KOPT-K1 (cell line): ENCODE measurements around the gene DDX50.
A peak's percentile ranks its signal among the peaks of the same experiment; 100 is the strongest.
"Not testable (repeated sequence)": the region's sequence is repeated elsewhere in the genome, so short reads cannot be mapped to it uniquely, and the experiment has no call there.

Experiments
- H3K27ac ChIP-seq: fragments of 200-600 bp; sonication (generic); 2 replicates; pipeline ENCODE4 v1.5.1; 2016; ENCODE audit warnings: antibody characterized with exemption, mild to moderate bottlenecking, low read depth, low read length; ENCODE audit not compliant: poor library complexity, severe bottlenecking
- H3K36me3 ChIP-seq: fragments of 200-600 bp; sonication (generic); 2 replicates; pipeline ENCODE4 v1.5.1; 2017; ENCODE audit warnings: antibody characterized with exemption, mild to moderate bottlenecking, low read length, moderate library complexity; ENCODE audit not compliant: insufficient read depth
- H3K9me3 ChIP-seq: fragments of 200-600 bp; sonication (generic); 2 replicates; pipeline ENCODE4 v1.5.1; 2017; ENCODE audit warnings: antibody characterized with exemption, low read length, mild to moderate bottlenecking; ENCODE audit not compliant: insufficient read depth, poor library complexity, severe bottlenecking

Gene DDX50

DNA sequence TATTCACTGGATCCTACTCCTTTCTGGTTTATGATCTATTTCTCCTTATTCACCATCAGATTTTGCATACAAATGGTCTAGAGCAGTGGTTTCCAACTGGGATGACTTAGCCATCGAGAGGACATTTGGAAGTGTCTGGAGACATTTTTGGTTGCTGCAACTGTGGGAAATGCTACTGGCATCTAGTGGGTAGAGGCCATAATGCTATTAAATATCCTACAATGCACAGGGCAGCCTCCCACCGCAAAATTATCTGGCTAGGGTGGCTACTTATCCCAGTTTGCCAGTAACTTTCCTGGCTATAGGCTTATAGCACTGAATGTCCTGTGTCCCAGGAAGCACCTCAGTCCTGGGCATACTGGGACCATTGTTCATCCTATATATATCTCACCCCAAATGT is 21.5 kb upstream of the DDX50 start:
- no peak overlapping the region for H3K27ac ChIP-seq
- H3K36me3 ChIP-seq = no peaks in the 10 kb centered on the region

DNA sequence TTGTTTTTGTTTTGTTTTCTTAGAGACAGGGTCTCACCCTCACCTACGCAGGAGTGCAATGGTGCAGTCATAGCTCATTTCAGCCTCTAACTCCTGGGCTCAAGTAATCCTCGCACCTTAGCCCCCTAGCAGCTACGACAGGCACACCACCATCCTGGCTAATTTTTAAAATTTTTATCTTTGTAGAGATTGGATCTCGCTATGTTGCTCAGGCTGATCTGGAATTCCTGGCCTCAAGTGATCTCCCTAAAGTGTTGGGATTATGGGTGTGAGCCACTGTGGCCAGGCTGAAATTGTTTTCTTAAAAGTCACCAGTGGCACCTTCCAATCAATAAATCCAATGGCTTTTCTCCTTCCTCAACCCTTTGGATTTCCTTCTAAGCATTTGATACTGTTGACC is 20.9 kb upstream of the DDX50 start:
- H3K27ac ChIP-seq = no peak overlapping the region
- no peaks in the 10 kb centered on the region for H3K9me3 ChIP-seq
- no peaks in the 10 kb centered on the region for H3K36me3 ChIP-seq

More for the DNA sequence above, 21.5 kb upstream of the DDX50 start:
- no peaks in the 10 kb centered on the region for H3K9me3 ChIP-seq

DNA sequence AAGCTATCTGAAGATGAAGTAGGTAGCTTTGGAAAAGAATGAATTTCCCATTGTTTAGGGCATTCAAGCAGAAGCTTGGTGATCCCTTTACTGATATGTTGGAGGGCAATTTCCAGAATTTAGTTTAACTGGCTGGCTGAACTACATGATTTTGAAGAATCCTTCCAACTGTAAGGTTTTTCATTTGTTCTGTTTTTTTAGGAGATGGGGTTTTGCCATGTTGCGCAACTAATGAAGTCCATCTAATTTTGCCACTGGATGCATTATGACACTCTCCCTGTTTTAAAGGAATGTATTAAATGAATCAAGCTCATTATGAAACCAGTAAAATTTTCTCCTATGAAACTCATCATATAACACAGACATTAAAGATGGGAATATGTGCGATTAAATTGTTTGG is 6.1 kb upstream of the DDX50 start:
- no peaks in the 10 kb centered on the region for H3K36me3 ChIP-seq
- no peaks in the 10 kb centered on the region for H3K9me3 ChIP-seq
- H3K27ac ChIP-seq = no peak overlapping the region

DNA sequence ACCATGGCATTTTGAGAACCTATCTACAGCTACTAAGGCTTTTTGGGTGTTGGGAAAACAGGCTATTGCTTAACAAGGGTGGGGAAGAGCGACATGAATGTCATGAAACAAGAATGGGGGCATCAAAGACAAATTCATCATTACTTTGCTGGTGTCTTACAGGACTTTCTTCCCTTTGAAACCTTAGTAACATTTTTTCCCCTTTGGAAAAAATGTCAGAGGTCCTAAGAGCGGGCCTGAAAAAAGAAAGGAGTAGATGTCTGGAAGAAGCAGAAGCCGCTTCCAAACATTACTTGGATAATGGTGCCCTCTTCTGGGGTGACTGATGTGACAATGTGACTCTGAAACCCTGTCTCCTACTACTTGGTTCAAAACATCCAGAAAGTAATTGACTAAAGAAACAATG is 3.8 kb upstream of the DDX50 start:
- peaks cover 1% of the 10 kb centered on the region; the same call in 1 of the 2 replicates for H3K36me3 ChIP-seq
- no peaks in the 10 kb centered on the region for H3K9me3 ChIP-seq
- H3K27ac ChIP-seq = no peak overlapping the region

DNA sequence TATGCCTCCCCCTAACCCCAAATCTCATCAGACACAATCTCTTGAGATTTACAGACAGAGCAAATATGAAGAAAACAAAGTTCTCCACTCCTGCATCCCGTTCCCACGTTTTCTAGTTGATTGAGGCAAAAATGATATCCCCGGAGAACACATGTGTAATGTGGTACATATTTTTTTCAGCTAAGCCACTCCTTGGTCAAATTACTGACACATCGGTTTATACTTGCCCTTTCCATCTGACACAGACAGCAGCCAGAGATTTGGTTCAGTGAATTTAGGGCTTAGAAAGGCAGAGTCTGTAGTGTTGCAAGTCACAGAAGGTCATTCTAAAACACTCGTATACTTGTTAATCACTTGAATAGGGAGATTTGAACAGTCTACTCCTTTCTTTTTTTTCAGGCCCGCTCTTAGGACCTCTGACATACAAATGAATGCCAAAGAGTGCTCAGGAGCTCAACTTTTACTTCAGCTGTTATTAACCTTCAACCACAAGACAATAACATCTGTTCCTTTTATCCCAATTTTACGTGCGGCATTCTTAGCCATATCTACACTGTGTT is 1.8 kb upstream of the DDX50 start:
- Histone ChIP-seq H3K27ac (no peak overlapping the region), H3K9me3 (no peaks in the 10 kb centered on the region), H3K36me3 (peaks cover 11% of the 10 kb centered on the region)

DNA sequence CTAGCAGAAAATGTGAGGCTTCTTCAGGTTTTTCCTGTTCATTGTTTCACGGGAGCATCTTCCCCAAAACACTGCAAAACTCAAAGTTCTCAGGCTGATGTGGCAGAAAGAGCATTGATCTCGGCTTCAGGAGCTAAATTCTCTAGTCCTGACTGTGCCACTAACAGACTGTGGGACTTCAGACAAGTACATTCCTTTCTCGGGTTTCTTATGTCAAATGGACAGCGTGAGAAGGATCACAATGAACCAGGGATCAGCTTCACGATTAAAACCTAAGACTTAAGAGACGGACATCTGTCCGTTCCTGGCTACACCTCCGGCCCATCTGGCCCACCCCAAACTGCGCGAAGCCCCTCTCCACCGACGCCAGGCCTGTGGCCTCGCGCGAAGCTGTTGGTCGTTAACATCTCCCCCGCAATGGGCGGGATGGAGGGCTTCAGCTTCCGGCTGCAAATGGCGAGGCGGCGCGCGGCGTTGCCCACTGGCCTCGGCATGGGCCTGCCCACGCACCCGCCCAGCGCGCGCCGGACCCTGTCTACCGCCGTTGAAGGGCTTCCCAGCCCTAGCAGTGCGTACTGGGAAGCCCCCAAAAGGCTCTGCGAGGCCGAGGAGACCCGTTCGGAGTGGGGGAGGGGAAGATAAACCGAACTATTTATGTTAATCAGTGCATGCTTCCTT is 549 bp upstream of the DDX50 start:
- Histone ChIP-seq H3K36me3 (peaks cover 19% of the 10 kb centered on the region), H3K27ac (peak overlapping the region; percentile 98), H3K9me3 (no peaks in the 10 kb centered on the region)

DNA sequence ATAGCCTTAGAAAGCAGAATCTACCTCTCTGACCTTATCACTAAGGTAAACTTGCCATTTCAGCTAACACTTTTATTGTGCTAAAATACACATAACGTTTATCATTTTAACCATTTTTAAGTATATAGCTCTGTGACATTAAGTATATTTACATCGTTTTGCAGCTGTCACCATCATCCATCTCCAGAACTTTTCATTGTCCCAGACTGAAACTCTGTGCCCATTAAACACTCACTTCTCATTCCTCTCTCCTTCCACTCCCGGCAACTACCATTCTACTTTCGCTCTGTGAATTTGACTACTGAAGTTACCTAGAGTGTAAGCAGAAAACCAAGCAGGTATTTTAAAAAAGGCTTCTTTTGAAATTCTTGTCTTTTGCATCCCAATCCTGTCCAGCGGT is 1.3 kb downstream of the DDX50 start:
- Histone ChIP-seq H3K36me3 (peaks cover 36% of the 10 kb centered on the region), H3K27ac (peak overlapping the region; percentile 98), H3K9me3 (no peaks in the 10 kb centered on the region)

DNA sequence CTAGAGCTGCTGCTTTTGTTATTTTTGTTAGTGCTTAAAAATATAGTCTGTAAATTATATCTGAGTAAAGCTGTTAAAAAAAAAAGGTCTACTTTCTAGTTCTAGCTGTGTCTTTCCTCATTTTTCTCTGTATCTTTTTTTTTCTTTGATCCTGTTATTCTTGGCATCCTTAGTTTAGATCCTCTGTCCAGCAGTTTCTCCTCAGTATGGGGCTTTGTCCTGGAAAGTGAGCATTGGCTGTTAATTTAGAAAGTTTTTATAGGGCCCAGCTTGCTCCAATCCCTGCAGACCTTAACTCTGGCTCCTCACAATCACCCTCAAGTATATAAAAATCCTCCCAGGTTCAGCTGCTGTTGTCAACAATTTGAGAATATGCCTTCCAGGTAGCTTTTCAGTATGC is 23.5 kb downstream of the DDX50 start:
- H3K27ac ChIP-seq = no peak overlapping the region
- peaks cover 96% of the 10 kb centered on the region for H3K36me3 ChIP-seq
- H3K9me3 ChIP-seq = no peaks in the 10 kb centered on the region

DNA sequence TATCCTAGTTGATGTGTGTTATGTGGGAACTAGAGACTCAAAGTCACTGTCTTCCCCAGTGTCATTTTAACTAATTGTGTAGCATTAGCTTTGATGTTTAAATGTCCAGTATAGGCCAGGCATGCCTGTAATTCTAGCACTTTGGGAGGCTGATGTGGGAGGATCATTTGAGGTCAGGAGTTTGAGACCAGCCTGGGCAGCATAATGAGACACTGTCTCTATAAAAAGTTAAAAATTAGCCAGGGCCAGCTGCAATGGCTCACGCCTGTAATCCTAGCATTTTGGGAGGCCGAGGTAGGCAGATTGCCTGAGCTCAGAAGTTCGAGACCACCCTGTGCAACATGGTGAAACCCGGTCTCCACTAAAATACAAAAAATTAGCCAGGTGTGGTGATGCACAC is 24.4 kb downstream of the DDX50 start:
- Histone ChIP-seq H3K27ac (no peak overlapping the region), H3K36me3 (peaks cover 96% of the 10 kb centered on the region), H3K9me3 (no peaks in the 10 kb centered on the region)

DNA sequence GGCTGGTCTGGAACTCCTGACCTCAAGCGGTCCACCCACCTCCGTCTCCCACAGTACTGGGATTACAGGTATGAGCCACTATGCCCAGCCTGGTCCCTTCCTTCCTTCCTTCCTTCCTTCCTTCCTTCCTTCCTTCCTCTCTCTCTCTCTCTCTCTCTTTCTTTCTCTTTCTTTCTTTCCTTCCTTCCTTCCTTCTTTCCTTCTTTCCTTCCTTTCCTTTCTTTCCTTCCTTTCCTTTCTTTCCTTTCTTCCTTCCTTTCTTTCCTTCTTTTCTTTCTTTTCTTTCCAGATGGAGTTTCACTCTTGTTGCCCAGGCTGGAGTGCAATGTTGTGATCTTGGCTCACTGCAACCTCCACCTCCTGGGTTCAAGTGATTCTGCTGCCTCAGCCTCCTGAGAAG is 28.0 kb downstream of the DDX50 start:
- not testable (repeated sequence) for H3K27ac ChIP-seq, H3K9me3 ChIP-seq
- peaks cover 96% of the 10 kb centered on the region for H3K36me3 ChIP-seq

DNA sequence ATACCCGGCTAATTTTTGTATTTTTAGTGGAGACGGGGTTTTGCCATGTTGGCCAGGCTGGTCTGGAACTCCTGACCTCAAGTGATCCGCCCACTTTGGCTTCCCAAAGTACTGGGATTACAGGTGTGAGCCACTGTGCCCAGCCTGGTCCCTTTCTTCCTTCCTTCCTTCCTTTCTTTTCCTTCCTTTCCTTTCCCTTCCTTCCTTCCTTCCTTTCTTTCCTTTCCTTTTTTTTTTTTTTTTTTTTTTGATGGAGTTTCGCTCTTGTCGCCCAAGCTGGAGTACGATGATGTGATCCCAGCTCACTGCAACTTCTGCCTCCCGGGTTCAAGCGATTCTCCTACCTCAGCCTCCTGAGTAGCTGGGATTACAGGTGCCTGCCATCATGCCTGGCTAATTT is 28.8 kb downstream of the DDX50 start:
- H3K27ac ChIP-seq, H3K9me3 ChIP-seq: not testable (repeated sequence)
- H3K36me3 ChIP-seq = peaks cover 96% of the 10 kb centered on the region

DNA sequence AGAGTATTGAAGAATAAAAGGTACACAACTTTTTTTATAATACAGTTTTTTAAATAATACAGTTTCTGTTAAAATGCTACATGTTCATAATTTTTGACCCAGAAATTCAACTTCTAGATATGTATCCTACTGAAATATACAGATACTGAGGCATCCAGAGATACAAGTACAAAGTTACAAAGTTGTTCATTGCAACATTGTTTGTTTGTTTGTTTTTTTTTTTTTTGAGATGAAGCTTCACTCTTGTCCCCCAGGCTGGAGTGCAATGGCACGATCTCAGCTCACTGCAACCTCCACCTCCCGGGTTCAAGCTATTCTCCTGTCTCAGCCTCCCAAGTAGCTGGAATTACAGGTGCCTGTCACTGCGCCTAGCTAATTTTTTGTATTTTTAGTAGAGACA is 31.7 kb downstream of the DDX50 start:
- not testable (repeated sequence) for H3K27ac ChIP-seq, H3K9me3 ChIP-seq
- H3K36me3 ChIP-seq = peaks cover 95% of the 10 kb centered on the region

DNA sequence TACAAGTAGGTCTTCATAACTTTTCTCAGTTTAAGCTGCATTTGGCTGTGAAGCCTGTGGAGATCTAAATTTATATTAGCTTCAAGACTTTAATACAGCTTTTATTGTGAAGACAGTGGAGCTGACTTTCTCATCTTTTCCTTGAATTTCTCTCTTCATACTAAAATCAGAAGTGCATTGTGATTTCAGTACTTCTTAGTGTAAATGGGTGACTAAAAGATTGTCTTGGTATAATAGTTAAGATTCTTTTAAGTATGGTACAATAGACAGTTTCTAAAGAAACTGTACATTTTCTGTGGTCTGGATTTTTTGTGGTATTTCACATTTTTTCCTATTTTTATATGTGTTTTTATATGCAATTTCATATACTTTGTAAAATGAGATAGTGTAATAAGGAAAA is 33.9 kb downstream of the DDX50 start:
- no peak overlapping the region for H3K27ac ChIP-seq
- H3K36me3 ChIP-seq = peaks cover 96% of the 10 kb centered on the region
- H3K9me3 ChIP-seq = no peaks in the 10 kb centered on the region

DNA sequence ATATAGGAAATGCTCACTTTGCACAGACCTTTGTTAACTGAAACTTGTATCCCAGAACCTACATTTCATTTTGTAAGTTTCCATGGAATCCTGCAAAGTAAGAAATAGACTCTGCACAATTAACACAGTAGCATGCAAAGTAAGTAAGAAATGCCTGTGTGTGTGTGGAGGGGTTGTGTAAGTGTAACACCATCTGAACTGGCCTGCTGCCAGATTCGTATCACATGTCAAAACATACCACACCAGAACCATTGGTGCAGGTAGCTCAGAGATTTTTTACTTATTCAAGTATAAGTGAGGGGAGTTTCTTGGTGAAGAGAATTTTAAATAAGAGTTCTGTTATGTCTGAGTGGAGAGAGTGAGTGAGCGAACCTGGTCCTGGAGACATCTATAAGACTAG is 37.0 kb downstream of the DDX50 start:
- peaks cover 96% of the 10 kb centered on the region for H3K36me3 ChIP-seq
- no peak overlapping the region for H3K27ac ChIP-seq
- H3K9me3 ChIP-seq = no peaks in the 10 kb centered on the region

DNA sequence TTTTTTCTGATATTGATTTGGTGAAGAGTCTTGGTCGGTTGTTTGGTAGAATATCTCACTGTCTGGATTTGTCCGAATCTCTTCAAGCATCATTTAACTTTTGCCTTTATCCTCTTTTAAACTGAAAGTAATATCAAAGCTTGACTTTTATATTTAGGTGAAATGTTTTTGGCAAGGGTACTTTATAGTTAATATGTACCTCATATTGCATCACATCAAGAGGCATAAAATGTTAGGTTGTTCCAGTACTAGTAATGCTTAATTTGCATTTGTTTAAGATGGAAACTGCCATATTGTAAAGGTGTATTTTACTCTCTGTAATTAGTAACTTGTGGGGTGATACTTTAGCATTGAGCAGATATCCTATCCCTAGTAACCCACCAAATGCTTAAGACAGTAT is 37.8 kb downstream of the DDX50 start:
- Histone ChIP-seq H3K36me3 (peaks cover 97% of the 10 kb centered on the region), H3K9me3 (no peaks in the 10 kb centered on the region), H3K27ac (no peak overlapping the region)

DNA sequence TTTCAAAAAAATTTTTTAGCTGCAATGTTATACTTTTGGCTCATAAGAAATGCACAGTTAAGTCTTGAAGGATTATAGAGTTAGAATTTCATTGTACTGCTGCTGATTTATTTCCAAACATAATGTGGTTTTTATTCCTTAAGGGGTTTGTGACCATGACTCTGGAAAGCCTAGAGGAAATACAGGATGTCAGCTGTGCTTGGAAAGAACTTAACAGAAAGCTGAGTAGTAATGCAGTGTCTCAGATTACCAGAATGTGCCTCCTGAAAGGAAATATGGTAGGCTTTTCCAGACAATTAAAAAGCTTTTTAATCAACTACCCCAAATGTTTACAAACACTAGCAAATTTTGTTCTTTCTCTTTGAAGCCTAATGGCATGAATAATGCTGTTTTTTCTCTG is 39.8 kb downstream of the DDX50 start:
- not testable (repeated sequence) for H3K9me3 ChIP-seq, H3K27ac ChIP-seq
- H3K36me3 ChIP-seq = peaks cover 97% of the 10 kb centered on the region
